ENCODE data around the gene UROC1.

UROC1 gene

GRCh38 chr3:126519506-126520455 is 2.2 kb upstream of the UROC1 start:
- Histone ChIP-seq H3K4me1 (ENCODE audit: insufficient read depth, insufficient read length) (peaks cover 10% of the 10 kb centered on the region), H3K27me3 (ENCODE audit: insufficient read depth, insufficient read length) (peaks cover 25% of the 10 kb centered on the region), H3K4me3 (ENCODE audit: insufficient read length, low read depth) (no peak overlapping the region), H3K9ac (ENCODE audit: insufficient read length, low read depth) (no peak overlapping the region), H3K9me3 (ENCODE audit: insufficient read depth, low read length) (no peaks in the 10 kb centered on the region), H3K36me3 (ENCODE audit: insufficient read depth, insufficient read length, low read length) (no peaks in the 10 kb centered on the region)
- TF ChIP-seq ZNF274 (IDR thresholded peaks at IDR 0.05; ENCODE audit: low read depth, low read length): no peak
- TF ChIP-seq YY1 (IDR thresholded peaks at IDR 0.05; ENCODE audit: insufficient read depth, insufficient read length): no peak
- TF ChIP-seq SUZ12 (IDR thresholded peaks at IDR 0.05; ENCODE audit: extremely low read depth, insufficient read depth, insufficient read length): no peak
- DNase-seq (ENCODE audit: low read depth, low spot score): no peak

- peaks cover 5% of the 10 kb centered on the region for H3K4me1 ChIP-seq (ENCODE audit: insufficient read depth, insufficient read length)
- DNase-seq (ENCODE audit: low read depth, low spot score): no peak
- H3K27me3 ChIP-seq (ENCODE audit: insufficient read depth, insufficient read length): peaks cover 15% of the 10 kb centered on the region
- H3K9me3 ChIP-seq (ENCODE audit: insufficient read depth, low read length): no peaks in the 10 kb centered on the region
- H3K4me3 ChIP-seq (ENCODE audit: insufficient read length, low read depth): no peak overlapping the region
- no peak overlapping the region for H3K9ac ChIP-seq (ENCODE audit: insufficient read length, low read depth)
- no peak for TF ChIP-seq ZNF274 (IDR thresholded peaks at IDR 0.05; ENCODE audit: low read depth, low read length)
- no peak for TF ChIP-seq SUZ12 (IDR thresholded peaks at IDR 0.05; ENCODE audit: extremely low read depth, insufficient read depth, insufficient read length)
- no peak for TF ChIP-seq YY1 (IDR thresholded peaks at IDR 0.05; ENCODE audit: insufficient read depth, insufficient read length)
- no peaks in the 10 kb centered on the region for H3K36me3 ChIP-seq (ENCODE audit: insufficient read depth, insufficient read length, low read length)
Measured at GRCh38 chr3:126518779-126519177, 1.2 kb upstream of the UROC1 start.

DNA sequence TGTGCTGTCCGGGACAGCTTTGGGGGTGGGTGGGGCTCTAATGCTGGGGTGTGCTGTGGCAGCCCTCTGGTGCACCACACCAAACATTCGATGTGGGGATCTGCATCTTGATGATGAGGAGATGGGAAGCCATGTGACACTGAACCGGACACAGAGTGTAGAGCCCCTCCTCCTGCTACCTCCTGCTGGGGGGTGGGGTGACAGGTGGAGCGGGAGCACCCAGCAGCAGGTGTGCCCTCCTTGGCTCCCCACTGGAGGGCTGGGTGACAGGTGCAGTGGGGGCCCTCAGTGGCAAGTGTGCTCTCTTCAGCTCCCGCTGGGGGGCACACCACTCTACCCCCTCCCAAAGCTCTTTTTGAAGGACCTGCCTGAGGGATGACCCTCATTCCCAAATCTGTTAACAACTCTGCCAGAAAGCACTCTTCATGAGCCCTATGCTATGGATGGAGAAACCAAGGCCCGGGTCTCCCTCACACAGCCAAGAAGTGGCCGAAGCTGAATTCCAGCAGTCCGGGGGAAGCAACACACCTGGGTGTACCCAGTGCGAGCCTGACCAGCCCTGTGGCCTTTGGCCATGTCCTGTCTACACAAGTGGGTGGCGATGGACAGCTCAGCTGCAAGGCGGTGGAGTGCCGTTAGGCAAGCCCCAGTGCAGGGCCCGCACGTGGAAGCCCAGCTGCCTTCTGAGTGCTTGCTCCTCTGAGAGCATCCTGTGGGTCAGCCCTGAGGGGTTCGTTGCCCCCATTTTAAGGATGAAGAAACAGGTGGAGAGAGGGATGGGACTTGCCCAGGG is 609 bp upstream of the UROC1 start:
- Histone ChIP-seq H3K9ac (ENCODE audit: insufficient read length, low read depth) (no peak overlapping the region), H3K4me1 (ENCODE audit: insufficient read depth, insufficient read length) (peaks cover 2% of the 10 kb centered on the region), H3K36me3 (ENCODE audit: insufficient read depth, insufficient read length, low read length) (no peaks in the 10 kb centered on the region), H3K4me3 (ENCODE audit: insufficient read length, low read depth) (no peak overlapping the region), H3K27me3 (ENCODE audit: insufficient read depth, insufficient read length) (peaks cover 9% of the 10 kb centered on the region), H3K9me3 (ENCODE audit: insufficient read depth, low read length) (no peaks in the 10 kb centered on the region)
- no peak for DNase-seq (ENCODE audit: low read depth, low spot score)
- TF ChIP-seq YY1 (IDR thresholded peaks at IDR 0.05; ENCODE audit: insufficient read depth, insufficient read length) (no peak), ZNF274 (IDR thresholded peaks at IDR 0.05; ENCODE audit: low read depth, low read length) (no peak)

DNA sequence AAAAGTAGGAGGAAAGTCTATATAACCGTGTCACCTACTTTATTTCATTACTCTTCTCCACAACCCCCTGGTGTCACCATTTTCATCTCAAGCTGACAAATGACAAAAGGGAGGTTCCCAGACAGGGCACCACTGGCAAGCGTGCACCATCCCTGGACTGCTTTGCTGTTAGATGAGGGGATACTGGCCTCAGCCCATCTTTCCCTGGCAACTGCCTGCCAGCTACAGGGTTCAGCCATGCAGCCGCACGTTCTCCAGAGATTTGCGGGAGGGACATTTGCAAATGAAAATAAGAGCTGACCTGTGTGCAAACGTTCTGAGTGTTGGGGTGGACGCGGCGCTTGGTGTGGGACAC is 660 bp downstream of the UROC1 start:
- no peak for DNase-seq (ENCODE audit: low read depth, low spot score)
- Histone ChIP-seq H3K9me3 (ENCODE audit: insufficient read depth, low read length) (no peaks in the 10 kb centered on the region), H3K27me3 (ENCODE audit: insufficient read depth, insufficient read length) (no peaks in the 10 kb centered on the region), H3K4me3 (ENCODE audit: insufficient read length, low read depth) (no peak overlapping the region), H3K4me1 (ENCODE audit: insufficient read depth, insufficient read length) (peaks cover 5% of the 10 kb centered on the region), H3K9ac (ENCODE audit: insufficient read length, low read depth) (no peak overlapping the region), H3K36me3 (ENCODE audit: insufficient read depth, insufficient read length, low read length) (no peaks in the 10 kb centered on the region)
- TF ChIP-seq ZNF274 (IDR thresholded peaks at IDR 0.05; ENCODE audit: low read depth, low read length): no peak
- no peak for TF ChIP-seq SUZ12 (IDR thresholded peaks at IDR 0.05; ENCODE audit: extremely low read depth, insufficient read depth, insufficient read length)
- TF ChIP-seq YY1 (IDR thresholded peaks at IDR 0.05; ENCODE audit: insufficient read depth, insufficient read length): no peak

GRCh38 chr3:126516152-126516935 is 1.2 kb downstream of the UROC1 start:
- no peak for TF ChIP-seq YY1 (IDR thresholded peaks at IDR 0.05; ENCODE audit: insufficient read depth, insufficient read length)
- TF ChIP-seq SUZ12 (IDR thresholded peaks at IDR 0.05; ENCODE audit: extremely low read depth, insufficient read depth, insufficient read length): no peak
- TF ChIP-seq ZNF274 (IDR thresholded peaks at IDR 0.05; ENCODE audit: low read depth, low read length): no peak
- H3K4me3 ChIP-seq (ENCODE audit: insufficient read length, low read depth): no peak overlapping the region
- no peaks in the 10 kb centered on the region for H3K9me3 ChIP-seq (ENCODE audit: insufficient read depth, low read length)
- DNase-seq (ENCODE audit: low read depth, low spot score): no peak
- peaks cover 5% of the 10 kb centered on the region for H3K4me1 ChIP-seq (ENCODE audit: insufficient read depth, insufficient read length)
- H3K36me3 ChIP-seq (ENCODE audit: insufficient read depth, insufficient read length, low read length): no peaks in the 10 kb centered on the region
- H3K27me3 ChIP-seq (ENCODE audit: insufficient read depth, insufficient read length): no peaks in the 10 kb centered on the region
- no peak overlapping the region for H3K9ac ChIP-seq (ENCODE audit: insufficient read length, low read depth)

DNA sequence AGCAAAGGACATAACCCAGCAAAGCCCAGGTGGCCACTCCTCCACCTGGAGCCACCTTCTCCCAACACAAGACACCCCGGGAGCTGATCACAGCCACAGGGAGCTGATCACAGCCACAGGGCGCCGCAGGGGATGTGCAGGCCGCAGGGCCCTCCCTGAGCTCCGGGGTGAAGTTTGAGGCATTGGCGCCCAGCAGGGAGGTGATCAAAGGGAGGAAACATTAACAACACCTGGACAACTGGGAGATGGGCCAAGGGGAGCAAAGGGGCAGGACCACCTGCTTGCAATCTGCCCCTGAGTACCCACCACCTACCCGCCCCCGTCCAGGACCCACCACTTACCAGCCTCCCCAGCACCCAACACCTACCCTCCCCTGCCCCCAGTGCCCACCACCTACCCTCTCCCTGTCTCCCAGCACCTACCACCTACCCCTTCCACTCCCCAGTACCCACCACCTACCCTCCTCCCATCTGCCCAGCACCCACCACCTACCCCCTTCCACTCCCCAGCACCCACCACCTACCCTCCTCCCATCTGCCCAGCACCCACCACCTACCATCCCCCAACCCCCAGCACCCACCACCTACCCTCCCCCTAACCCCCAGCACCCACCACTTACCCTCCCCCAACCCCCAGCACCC is 2.4 kb downstream of the UROC1 start:
- no peaks in the 10 kb centered on the region for H3K27me3 ChIP-seq (ENCODE audit: insufficient read depth, insufficient read length)
- H3K4me3 ChIP-seq (ENCODE audit: insufficient read length, low read depth): no peak overlapping the region
- no peaks in the 10 kb centered on the region for H3K36me3 ChIP-seq (ENCODE audit: insufficient read depth, insufficient read length, low read length)
- no peak overlapping the region for H3K9ac ChIP-seq (ENCODE audit: insufficient read length, low read depth)
- TF ChIP-seq YY1 (IDR thresholded peaks at IDR 0.05; ENCODE audit: insufficient read depth, insufficient read length): no peak
- no peaks in the 10 kb centered on the region for H3K9me3 ChIP-seq (ENCODE audit: insufficient read depth, low read length)
- peaks cover 11% of the 10 kb centered on the region for H3K4me1 ChIP-seq (ENCODE audit: insufficient read depth, insufficient read length)
- DNase-seq (ENCODE audit: low read depth, low spot score): no peak

Measured in NT2/D1 (cell line).